NAMALWA (cell line): ENCODE results near the gene CYTH4.
A peak's percentile ranks its signal among the peaks of the same experiment; 100 is the strongest.

Experiments used
- DNase-seq: peaks from one replicate; pipeline ENCODE4 v3.0.0-alpha.2; 2015; ENCODE audit warnings: low spot score

The CYTH4 gene

GRCh38 chr22:37329238-37330140 is 47.2 kb downstream of the CYTH4 start:
- no peak for DNase-seq

GRCh38 chr22:37330200-37331033 is 48.1 kb downstream of the CYTH4 start:
- DNase-seq = peak; percentile 81

- peak; percentile 34 for DNase-seq
Observed at GRCh38 chr22:37331034-37331428, 48.7 kb downstream of the CYTH4 start.

GRCh38 chr22:37331856-37332536 is 49.7 kb downstream of the CYTH4 start:
- peak; percentile 39 for DNase-seq

- DNase-seq = no peak
Observed at GRCh38 chr22:37333724-37334460, 51.6 kb downstream of the CYTH4 start.

- no peak for DNase-seq
Observed at GRCh38 chr22:37334461-37334858, 52.2 kb downstream of the CYTH4 start.

- no peak for DNase-seq
Observed at GRCh38 chr22:37334859-37335805, 52.8 kb downstream of the CYTH4 start.

- DNase-seq = no peak
Observed at GRCh38 chr22:37335806-37336199, 53.5 kb downstream of the CYTH4 start.

- DNase-seq = no peak
Observed at GRCh38 chr22:37336579-37336978, 54.3 kb downstream of the CYTH4 start.

- DNase-seq = no peak
Observed at GRCh38 chr22:37337204-37337943, 55.1 kb downstream of the CYTH4 start.

- DNase-seq = no peak
Observed at GRCh38 chr22:37338539-37339246, 56.4 kb downstream of the CYTH4 start.

GRCh38 chr22:37340331-37341262 is 58.3 kb downstream of the CYTH4 start:
- DNase-seq = no peak

GRCh38 chr22:37342065-37342464 is 59.8 kb downstream of the CYTH4 start:
- no peak for DNase-seq

- DNase-seq = no peak
Observed at GRCh38 chr22:37343348-37343747, 61.0 kb downstream of the CYTH4 start.

GRCh38 chr22:37343863-37344734 is 61.8 kb downstream of the CYTH4 start:
- no peak for DNase-seq

GRCh38 chr22:37344735-37345449 is 62.6 kb downstream of the CYTH4 start:
- DNase-seq = no peak
